Chondrocyte (in vitro differentiated cells): ENCODE data around the gene WNK2. TPM values are rescaled to one million over a fixed set of nuclear protein-coding genes. Genes with fewer than 3 reads are reported as not detected.

Source experiments
- DNase-seq: peaks from one replicate; pipeline ENCODE4 v3.0.0; 2021; ENCODE audit warnings: mixed read lengths, low spot score
- H3K27ac Mint-ChIP-seq: one replicate; pipeline ENCODE4 v1.8.0; 2021; ENCODE audit warnings: mild to moderate bottlenecking, moderate library complexity, mixed read lengths; ENCODE audit not compliant: unreplicated experiment
- H3K27me3 Mint-ChIP-seq: 2 replicates; pipeline ENCODE4 v1.8.0; 2021; ENCODE audit warnings: low read depth, mixed read lengths
- H3K36me3 Mint-ChIP-seq: 2 replicates; pipeline ENCODE4 v1.8.0; 2021; ENCODE audit warnings: low read depth, mixed read lengths
- H3K4me1 Mint-ChIP-seq: 2 replicates; pipeline ENCODE4 v1.8.0; 2021; ENCODE audit warnings: low read depth, mild to moderate bottlenecking, mixed read lengths
- H3K4me3 Mint-ChIP-seq: one replicate; pipeline ENCODE4 v1.8.0; 2021; ENCODE audit warnings: mild to moderate bottlenecking, moderate library complexity, mixed read lengths; ENCODE audit not compliant: unreplicated experiment
- H3K9me3 Mint-ChIP-seq: 2 replicates; pipeline ENCODE4 v1.8.0; 2021; ENCODE audit warnings: low read depth, mixed read lengths
- CTCF ChIP-seq: fragments of 200-600 bp; sonication (generic); IDR thresholded peaks from 2 replicates; pipeline ENCODE4 v1.5.0; 2021; ENCODE audit warnings: antibody characterized with exemption, mild to moderate bottlenecking, moderate library complexity
- total RNA-seq: library from RNA; stranded (reverse); gene quantifications from 3 replicates; pipeline ENCODE4 v1.2.1, GENCODE V29; 2021

Gene WNK2
- total RNA-seq, 1 donor from 2014 or later: 2.3 TPM

GRCh38 chr9:93229636-93230035 is 45.7 kb downstream of the WNK2 start:
- Mint-ChIP-seq H3K9me3 (no peaks in the 10 kb centered on the region), H3K4me3 (no peak overlapping the region), H3K4me1 (peaks cover 8% of the 10 kb centered on the region), H3K27ac (no peak overlapping the region), H3K27me3 (peaks cover 20% of the 10 kb centered on the region), H3K36me3 (no peaks in the 10 kb centered on the region)
- no peak for DNase-seq
- TF ChIP-seq CTCF: no peak

- TF ChIP-seq CTCF: no peak
- no peaks in the 10 kb centered on the region for H3K9me3 Mint-ChIP-seq
- peak; percentile 72 for DNase-seq
- no peaks in the 10 kb centered on the region for H3K36me3 Mint-ChIP-seq
- no peak overlapping the region for H3K27ac Mint-ChIP-seq
- H3K27me3 Mint-ChIP-seq: peaks cover 20% of the 10 kb centered on the region
- peaks cover 7% of the 10 kb centered on the region for H3K4me1 Mint-ChIP-seq
- H3K4me3 Mint-ChIP-seq: no peak overlapping the region
Observed at GRCh38 chr9:93230185-93230584, 46.2 kb downstream of the WNK2 start.

GRCh38 chr9:93230601-93231000 is 46.7 kb downstream of the WNK2 start:
- no peak for TF ChIP-seq CTCF

GRCh38 chr9:93231121-93231694 is 47.3 kb downstream of the WNK2 start:
- Mint-ChIP-seq H3K27me3 (peaks cover 20% of the 10 kb centered on the region), H3K4me1 (peaks cover 7% of the 10 kb centered on the region), H3K9me3 (no peaks in the 10 kb centered on the region), H3K4me3 (no peak overlapping the region), H3K27ac (no peak overlapping the region), H3K36me3 (no peaks in the 10 kb centered on the region)
- no peak for DNase-seq
- TF ChIP-seq CTCF: no peak

More at GRCh38 chr9:93230601-93231000, 46.7 kb downstream of the WNK2 start:
- DNase-seq: peak; percentile 79
- Mint-ChIP-seq H3K4me1 (peaks cover 7% of the 10 kb centered on the region), H3K36me3 (no peaks in the 10 kb centered on the region), H3K27ac (no peak overlapping the region), H3K4me3 (no peak overlapping the region), H3K27me3 (peaks cover 20% of the 10 kb centered on the region), H3K9me3 (no peaks in the 10 kb centered on the region)

- H3K27me3 Mint-ChIP-seq: peaks cover 20% of the 10 kb centered on the region
- no peaks in the 10 kb centered on the region for H3K9me3 Mint-ChIP-seq
- peaks cover 7% of the 10 kb centered on the region for H3K4me1 Mint-ChIP-seq
- no peaks in the 10 kb centered on the region for H3K36me3 Mint-ChIP-seq
- H3K4me3 Mint-ChIP-seq: no peak overlapping the region
- H3K27ac Mint-ChIP-seq: no peak overlapping the region
- no peak for TF ChIP-seq CTCF
- no peak for DNase-seq
Observed at GRCh38 chr9:93231716-93232115, 47.8 kb downstream of the WNK2 start.
